Osteoblast (primary cell): ENCODE measurements around the gene MRPL46. TPM values are rescaled to one million over a fixed set of nuclear protein-coding genes. Genes with fewer than 3 reads are reported as not detected.

Source experiments
- DNase-seq: peaks from one replicate; pipeline ENCODE4 v3.0.0; 2011; ENCODE audit warnings: low spot score, mixed read lengths; ENCODE audit not compliant: insufficient read length; ENCODE audit errors: missing footprints
- H2AFZ ChIP-seq: 2 replicates; pipeline ENCODE4 v1.6.0; 2011; ENCODE audit warnings: mild to moderate bottlenecking, low read length
- H3K27ac ChIP-seq: 2 replicates; pipeline ENCODE4 v1.5.1; 2011; ENCODE audit warnings: mild to moderate bottlenecking, low read depth, low read length, moderate library complexity
- H3K27me3 ChIP-seq: 2 replicates; pipeline ENCODE4 v1.6.0; 2012; ENCODE audit warnings: mild to moderate bottlenecking, control low read depth, inconsistent platforms, low read length, moderate library complexity; ENCODE audit not compliant: insufficient read depth
- H3K36me3 ChIP-seq: 2 replicates; pipeline ENCODE4 v1.5.1; 2011; ENCODE audit warnings: mild to moderate bottlenecking, low read length, control low read depth, moderate library complexity; ENCODE audit not compliant: insufficient read depth
- H3K4me1 ChIP-seq: 2 replicates; pipeline ENCODE4 v1.5.1; 2011; ENCODE audit warnings: mild to moderate bottlenecking, low read length, control low read depth, moderate library complexity; ENCODE audit not compliant: insufficient read depth
- H3K4me2 ChIP-seq: 2 replicates; pipeline ENCODE4 v1.6.0; 2011; ENCODE audit warnings: mild to moderate bottlenecking, low read length; ENCODE audit not compliant: insufficient read depth
- H3K4me3 ChIP-seq: fragments of 200-600 bp; sonication (generic); 3 replicates; pipeline ENCODE4 v1.5.1; 2012; ENCODE audit warnings: mild to moderate bottlenecking, low read length, inconsistent platforms; ENCODE audit not compliant: insufficient read depth
- H3K79me2 ChIP-seq: 2 replicates; pipeline ENCODE4 v1.6.0; 2012; ENCODE audit warnings: mild to moderate bottlenecking, low read length, control low read depth, inconsistent platforms; ENCODE audit not compliant: insufficient read depth
- H3K9me3 ChIP-seq: 2 replicates; pipeline ENCODE4 v1.5.1; 2011; ENCODE audit warnings: low read depth, low read length, control low read depth
- H4K20me1 ChIP-seq: 2 replicates; pipeline ENCODE4 v1.6.0; 2012; ENCODE audit warnings: mild to moderate bottlenecking, low read length, control low read depth; ENCODE audit not compliant: insufficient read depth
- total RNA-seq: library from RNA; depleted of rRNA; stranded (reverse); fragments of >200 nt; gene quantifications from 2 replicates; pipeline ENCODE4 v1.2.3, GENCODE V29; 2012
- TF ChIP-seq, protein P1 (sequence below): IDR thresholded peaks from 2 replicates; pipeline ENCODE4 v1.5.1; 2011; ENCODE audit warnings: mild to moderate bottlenecking, low read depth, low read length, moderate library complexity; ENCODE audit errors: extremely low read depth

The MRPL46 gene
- total RNA-seq, 1 donor, result 11.2 TPM

DNA sequence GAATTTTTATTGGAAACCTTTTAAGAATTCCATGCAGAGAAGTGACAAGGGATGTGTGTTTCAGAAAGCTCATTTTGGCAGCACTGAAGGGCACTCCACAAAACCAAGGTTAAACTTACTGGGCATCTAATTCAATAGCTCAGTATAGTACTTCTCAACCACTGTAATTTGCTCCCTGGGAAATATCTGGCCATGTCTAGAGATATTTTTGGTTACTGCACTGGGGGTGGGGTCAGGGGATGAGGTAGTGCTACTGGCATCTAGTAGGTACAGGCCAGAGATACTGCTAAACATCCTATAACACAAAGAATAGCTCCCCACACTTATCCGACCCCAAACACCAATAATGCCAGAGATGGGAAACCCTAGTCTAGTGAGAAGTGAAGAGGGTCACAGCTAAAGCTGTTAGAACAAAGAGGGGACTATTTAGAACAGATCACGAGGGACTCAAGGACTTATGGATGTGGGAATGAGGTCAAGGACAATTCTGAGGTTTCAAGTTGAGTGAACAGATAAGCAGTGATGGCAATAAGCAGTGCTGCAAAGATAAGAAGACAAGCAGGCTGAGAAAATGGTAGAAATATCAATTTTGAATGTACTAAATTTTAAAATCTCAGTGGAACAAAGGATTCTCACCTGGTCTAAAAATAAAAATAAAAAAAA, 3.2 kb downstream of the MRPL46 start:
- TF ChIP-seq, protein P1, sequence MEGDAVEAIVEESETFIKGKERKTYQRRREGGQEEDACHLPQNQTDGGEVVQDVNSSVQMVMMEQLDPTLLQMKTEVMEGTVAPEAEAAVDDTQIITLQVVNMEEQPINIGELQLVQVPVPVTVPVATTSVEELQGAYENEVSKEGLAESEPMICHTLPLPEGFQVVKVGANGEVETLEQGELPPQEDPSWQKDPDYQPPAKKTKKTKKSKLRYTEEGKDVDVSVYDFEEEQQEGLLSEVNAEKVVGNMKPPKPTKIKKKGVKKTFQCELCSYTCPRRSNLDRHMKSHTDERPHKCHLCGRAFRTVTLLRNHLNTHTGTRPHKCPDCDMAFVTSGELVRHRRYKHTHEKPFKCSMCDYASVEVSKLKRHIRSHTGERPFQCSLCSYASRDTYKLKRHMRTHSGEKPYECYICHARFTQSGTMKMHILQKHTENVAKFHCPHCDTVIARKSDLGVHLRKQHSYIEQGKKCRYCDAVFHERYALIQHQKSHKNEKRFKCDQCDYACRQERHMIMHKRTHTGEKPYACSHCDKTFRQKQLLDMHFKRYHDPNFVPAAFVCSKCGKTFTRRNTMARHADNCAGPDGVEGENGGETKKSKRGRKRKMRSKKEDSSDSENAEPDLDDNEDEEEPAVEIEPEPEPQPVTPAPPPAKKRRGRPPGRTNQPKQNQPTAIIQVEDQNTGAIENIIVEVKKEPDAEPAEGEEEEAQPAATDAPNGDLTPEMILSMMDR, result no peak
- Histone ChIP-seq H3K4me1 (peaks cover 24% of the 10 kb centered on the region), H3K9me3 (no peaks in the 10 kb centered on the region), H3K79me2 (peaks cover 24% of the 10 kb centered on the region), H3K27me3 (no peaks in the 10 kb centered on the region), H3K36me3 (peaks cover 43% of the 10 kb centered on the region), H4K20me1 (no peaks in the 10 kb centered on the region), H3K4me3 (no peak overlapping the region), H2AFZ (no peak overlapping the region), H3K4me2 (no peak overlapping the region), H3K27ac (no peak overlapping the region)
- DNase-seq, result no peak

- TF ChIP-seq, protein P1, result no peak
- Histone ChIP-seq H3K4me2 (no peak overlapping the region), H3K27me3 (no peaks in the 10 kb centered on the region), H3K4me1 (peaks cover 15% of the 10 kb centered on the region), H3K9me3 (no peaks in the 10 kb centered on the region), H4K20me1 (no peaks in the 10 kb centered on the region), H3K79me2 (no peaks in the 10 kb centered on the region), H3K36me3 (peaks cover 18% of the 10 kb centered on the region), H3K4me3 (no peak overlapping the region), H3K27ac (no peak overlapping the region), H2AFZ (no peak overlapping the region)
- no peak for DNase-seq
Observed at GRCh38 chr15:88456733-88457132, 10.5 kb downstream of the MRPL46 start.

DNA sequence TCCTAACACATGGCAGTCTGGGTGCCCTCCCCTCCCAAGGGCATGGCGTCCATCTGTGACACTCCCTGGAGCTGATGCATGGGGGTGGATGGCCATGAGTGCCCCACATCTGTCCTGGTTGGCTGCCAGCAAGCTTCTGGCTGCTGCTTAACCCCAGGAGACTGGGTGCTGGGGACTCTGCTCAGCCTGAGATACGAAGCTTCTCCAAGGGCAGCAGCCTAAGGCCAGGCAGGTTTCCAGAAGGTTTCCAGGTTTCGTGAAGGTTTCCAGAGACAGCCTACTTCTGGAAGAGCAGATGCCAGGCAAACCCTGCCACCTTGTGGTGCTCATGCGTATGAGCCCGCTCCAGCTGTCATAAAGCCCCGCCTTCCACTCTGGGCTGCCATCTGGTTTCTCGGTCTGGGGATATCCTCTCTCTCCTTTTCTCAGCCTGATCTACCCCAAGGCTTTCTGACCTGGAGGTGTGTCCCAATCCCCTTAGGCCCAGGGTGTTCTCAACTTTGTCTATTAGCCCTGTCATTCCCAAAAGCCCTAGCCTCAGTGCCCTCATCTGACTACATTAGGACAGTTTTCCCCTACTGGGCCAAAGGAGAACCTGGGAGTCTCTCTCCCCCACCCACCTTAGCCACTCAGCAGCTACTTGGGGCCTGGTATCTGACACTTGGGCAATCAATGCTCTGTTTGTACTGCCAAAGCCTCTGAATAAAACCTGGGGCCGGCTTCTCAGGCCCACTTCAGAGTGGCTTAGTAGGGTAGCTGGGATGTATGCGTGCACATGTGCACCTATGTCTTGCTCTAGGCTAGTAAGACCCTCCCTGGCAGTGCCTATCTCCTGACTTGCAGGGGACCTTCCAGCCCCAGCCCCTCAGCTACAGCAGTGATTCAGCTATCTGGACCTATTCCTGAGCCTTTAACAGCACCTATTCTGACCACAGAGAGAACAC, 12.0 kb downstream of the MRPL46 start:
- peaks cover 11% of the 10 kb centered on the region for H3K36me3 ChIP-seq
- H3K27ac ChIP-seq, result no peak overlapping the region
- peak overlapping the region; percentile 39 for H3K4me2 ChIP-seq
- TF ChIP-seq, protein P1, result peak; percentile 84
- no peaks in the 10 kb centered on the region for H4K20me1 ChIP-seq
- H3K4me1 ChIP-seq, result peaks cover 15% of the 10 kb centered on the region
- DNase-seq, result peak; percentile 93
- H3K9me3 ChIP-seq, result no peaks in the 10 kb centered on the region
- peak overlapping the region; percentile 26 for H3K4me3 ChIP-seq
- no peaks in the 10 kb centered on the region for H3K79me2 ChIP-seq
- H2AFZ ChIP-seq, result peak overlapping the region; percentile 77
- no peaks in the 10 kb centered on the region for H3K27me3 ChIP-seq

- H3K27ac ChIP-seq, result no peak overlapping the region
- TF ChIP-seq, protein P1, result no peak
Observed at GRCh38 chr15:88454236-88454635, 13.0 kb downstream of the MRPL46 start.

More at GRCh38 chr15:88454236-88454635, 13.0 kb downstream of the MRPL46 start:
- peak; percentile 37 for DNase-seq
- H3K4me2 ChIP-seq, result no peak overlapping the region
- H4K20me1 ChIP-seq, result no peaks in the 10 kb centered on the region
- no peaks in the 10 kb centered on the region for H3K79me2 ChIP-seq
- H2AFZ ChIP-seq, result no peak overlapping the region
- H3K4me3 ChIP-seq, result no peak overlapping the region
- no peaks in the 10 kb centered on the region for H3K27me3 ChIP-seq
- no peaks in the 10 kb centered on the region for H3K9me3 ChIP-seq
- peaks cover 2% of the 10 kb centered on the region for H3K36me3 ChIP-seq
- H3K4me1 ChIP-seq, result peaks cover 15% of the 10 kb centered on the region
